GM23248 (cell line): ENCODE results near the gene AKAP9. TPM values are rescaled to one million over a fixed set of nuclear protein-coding genes. Genes with fewer than 3 reads are reported as not detected.

Experiments used
- DNase-seq: peaks from one replicate; pipeline ENCODE4 v3.0.0-alpha.2; 2015
- H2AFZ ChIP-seq: fragments of 200-600 bp; sonication (generic); 2 replicates; pipeline ENCODE4 v1.6.1; 2016; ENCODE audit warnings: antibody characterized with exemption
- H3F3A ChIP-seq: fragments of 200-600 bp; sonication (generic); 2 replicates; pipeline ENCODE4 v1.6.1; 2016; ENCODE audit warnings: mild to moderate bottlenecking, antibody characterized with exemption, mixed run types; ENCODE audit not compliant: insufficient read depth
- H3K27ac ChIP-seq: fragments of 200-600 bp; sonication (generic); 2 replicates; pipeline ENCODE4 v1.5.1; 2016; ENCODE audit warnings: mild to moderate bottlenecking
- H3K27me3 ChIP-seq: fragments of 200-600 bp; sonication (generic); replicated peaks from 2 replicates; pipeline ENCODE4 v1.6.1; 2016; ENCODE audit warnings: mild to moderate bottlenecking; ENCODE audit not compliant: insufficient read depth
- H3K36me3 ChIP-seq: fragments of 200-600 bp; sonication (generic); 2 replicates; pipeline ENCODE4 v1.6.1; 2016; ENCODE audit warnings: low read depth, mild to moderate bottlenecking
- H3K4me1 ChIP-seq: fragments of 200-600 bp; sonication (generic); 2 replicates; pipeline ENCODE4 v1.6.1; 2016; ENCODE audit warnings: mild to moderate bottlenecking; ENCODE audit not compliant: insufficient read depth
- H3K4me2 ChIP-seq: fragments of 200-600 bp; sonication (generic); one replicate; pipeline ENCODE4 v1.6.1; 2016; ENCODE audit warnings: mild to moderate bottlenecking; ENCODE audit not compliant: unreplicated experiment
- H3K4me3 ChIP-seq: fragments of 200-600 bp; sonication (generic); 2 replicates; pipeline ENCODE4 v1.5.1; 2016; ENCODE audit warnings: mild to moderate bottlenecking
- H3K79me2 ChIP-seq: fragments of 200-600 bp; sonication (generic); 2 replicates; pipeline ENCODE4 v1.6.1; 2016; ENCODE audit warnings: mild to moderate bottlenecking; ENCODE audit not compliant: insufficient read depth
- H3K9ac ChIP-seq: fragments of 200-600 bp; sonication (generic); 2 replicates; pipeline ENCODE4 v1.6.1; 2016; ENCODE audit warnings: mild to moderate bottlenecking
- H3K9me2 ChIP-seq: fragments of 200-600 bp; sonication (generic); 2 replicates; pipeline ENCODE4 v1.6.1; 2016; ENCODE audit warnings: mixed run types, mild to moderate bottlenecking, moderate library complexity; ENCODE audit not compliant: insufficient read depth
- H3K9me3 ChIP-seq: fragments of 200-600 bp; sonication (generic); one replicate; pipeline ENCODE4 v1.6.1; 2017; ENCODE audit warnings: low read depth
- H4K20me1 ChIP-seq: fragments of 200-600 bp; sonication (generic); 2 replicates; pipeline ENCODE4 v1.6.0; 2016; ENCODE audit not compliant: insufficient read depth
- EZH2 ChIP-seq: fragments of 200-600 bp; sonication (generic); IDR thresholded peaks from 2 replicates; pipeline ENCODE4 v1.6.1; 2018; ENCODE audit warnings: antibody characterized with exemption, mild to moderate bottlenecking; ENCODE audit not compliant: insufficient read depth, poor library complexity, severe bottlenecking
- EZH2phosphoT487 ChIP-seq: fragments of 200-600 bp; sonication (generic); IDR thresholded peaks from 2 replicates; pipeline ENCODE4 v1.6.1; 2018; ENCODE audit warnings: antibody characterized with exemption, moderate library complexity, mild to moderate bottlenecking, low read depth; ENCODE audit not compliant: insufficient read depth
- WGBS, 2 experiments: methylation state at CpG; one replicate each; pipeline ENCODE4 v1.1.6; 2015 to 2017; ENCODE audit warnings: low lambda C conversion rate in 2 of 2, low coverage in 1 of 2; ENCODE audit errors: missing lambda C conversion rate in 2 of 2; 5-methylcytosine and 5-hydroxymethylcytosine counted together
- in situ Hi-C: fragments of 300-500 bp; cut with MboI; formaldehyde crosslinking; loops from 2 replicates; pipeline ENCODE4 v1.15.0; 2020
- polyA plus RNA-seq: library from polyadenylated mRNA; unstranded; fragments of >200 nt; fragmentation: Nextera tagmentation; extraction: Ambion mirVana; gene quantifications from 2 replicates; pipeline ENCODE4 v1.2.1, GENCODE V29; 2016
- total RNA-seq: library from RNA; depleted of rRNA; stranded (reverse); fragments of >200 nt; shearing (Covaris generic); gene quantifications from 2 replicates; pipeline ENCODE4 v1.2.3, GENCODE V29; 2014

AKAP9 gene
- total and polyA plus RNA-seq, 2 experiments from 2014 or later: 24.1 to 38.8 TPM

DNA sequence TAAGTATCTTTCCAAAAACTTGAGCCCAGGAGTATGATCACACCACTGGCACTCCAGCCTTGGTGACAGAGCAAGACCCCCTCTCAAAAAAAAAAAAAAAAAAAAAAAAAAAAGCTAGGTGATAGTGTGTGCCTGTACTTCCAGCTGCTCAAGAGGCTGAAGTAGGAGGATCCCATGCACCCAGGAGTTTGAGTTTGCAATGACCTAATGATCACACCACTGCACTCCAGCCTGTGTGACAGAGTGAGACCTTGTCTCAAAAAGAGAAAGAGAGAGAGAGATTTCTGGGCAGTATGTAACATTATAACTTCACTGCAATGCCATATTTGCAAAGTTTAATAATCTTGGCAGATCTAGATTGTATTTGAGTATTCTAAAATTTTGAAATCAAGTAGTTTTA is 47.6 kb downstream of the AKAP9 start:
- H3K27me3 ChIP-seq: no peaks in the 10 kb centered on the region
- no peaks in the 10 kb centered on the region for H3K9me2 ChIP-seq
- in situ Hi-C loops: no loop called here
- H3K36me3 ChIP-seq: peaks cover 7% of the 10 kb centered on the region; the same call in 1 of the 2 replicates
- no peak overlapping the region for H3K9ac ChIP-seq
- no peak overlapping the region for H2AFZ ChIP-seq
- no peaks in the 10 kb centered on the region for H3K4me1 ChIP-seq
- H3K4me2 ChIP-seq: no peak overlapping the region
- no peak for DNase-seq
- H3K9me3 ChIP-seq: no peaks in the 10 kb centered on the region
- TF ChIP-seq EZH2: no peak
- no peak for TF ChIP-seq EZH2phosphoT487
- no peaks in the 10 kb centered on the region for H3F3A ChIP-seq
- no peak overlapping the region for H3K27ac ChIP-seq
- no peak overlapping the region for H3K4me3 ChIP-seq
- H3K79me2 ChIP-seq: peaks cover 58% of the 10 kb centered on the region
- H4K20me1 ChIP-seq: no peaks in the 10 kb centered on the region

DNA sequence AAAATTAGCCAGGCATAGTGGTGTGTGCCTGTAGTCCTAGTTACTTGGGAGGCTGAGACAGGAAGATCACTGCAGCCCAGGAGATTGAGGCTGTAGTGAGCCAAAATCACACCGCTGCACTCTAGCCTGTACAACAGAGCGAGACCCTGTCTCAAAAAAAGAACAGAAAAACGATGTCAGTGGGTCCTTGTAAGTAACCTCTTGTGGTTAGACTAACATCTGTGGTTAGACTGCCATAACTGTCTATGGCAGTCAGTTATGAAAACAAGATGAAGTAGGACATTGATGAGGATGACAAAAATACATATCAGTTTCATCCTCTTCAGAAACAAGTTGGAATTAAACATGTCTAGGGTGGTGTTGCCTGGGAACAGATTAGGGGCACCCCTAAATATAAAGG is 53.3 kb downstream of the AKAP9 start:
- no peak overlapping the region for H3K27ac ChIP-seq
- no peak overlapping the region for H3K4me3 ChIP-seq
- no peaks in the 10 kb centered on the region for H3K27me3 ChIP-seq
- H3K4me1 ChIP-seq: no peaks in the 10 kb centered on the region
- DNase-seq: no peak
- H4K20me1 ChIP-seq: no peaks in the 10 kb centered on the region
- 68 to 73% methylated on average over 3 of the region's 3 CpGs for WGBS, 2 experiments
- TF ChIP-seq EZH2: no peak
- TF ChIP-seq EZH2phosphoT487: no peak
- H3K9ac ChIP-seq: no peak overlapping the region
- H3K36me3 ChIP-seq: peaks cover 28% of the 10 kb centered on the region; the same call in 1 of the 2 replicates
- no peaks in the 10 kb centered on the region for H3K9me2 ChIP-seq
- no peak overlapping the region for H3K4me2 ChIP-seq
- in situ Hi-C loops: no loop called here
- no peaks in the 10 kb centered on the region for H3F3A ChIP-seq
- no peak overlapping the region for H2AFZ ChIP-seq
- peaks cover 6% of the 10 kb centered on the region; the same call in 1 of the 2 replicates for H3K79me2 ChIP-seq
- no peaks in the 10 kb centered on the region for H3K9me3 ChIP-seq

GRCh38 chr7:91995391-91996105 is 54.9 kb downstream of the AKAP9 start:
- Histone ChIP-seq H3K9me3 (no peaks in the 10 kb centered on the region), H3K27me3 (no peaks in the 10 kb centered on the region), H4K20me1 (no peaks in the 10 kb centered on the region), H3F3A (no peaks in the 10 kb centered on the region), H3K9ac (no peak overlapping the region), H3K27ac (no peak overlapping the region), H2AFZ (no peak overlapping the region), H3K36me3 (peaks cover 28% of the 10 kb centered on the region; the same call in 1 of the 2 replicates), H3K4me2 (no peak overlapping the region), H3K9me2 (no peaks in the 10 kb centered on the region), H3K4me3 (no peak overlapping the region), H3K4me1 (no peaks in the 10 kb centered on the region), H3K79me2 (no peaks in the 10 kb centered on the region)
- TF ChIP-seq EZH2phosphoT487 (no peak), EZH2 (no peak)
- 93 to 97% methylated on average over 2 of the region's 2 CpGs for WGBS, 2 experiments
- no peak for DNase-seq
- in situ Hi-C loops: no loop called here

DNA sequence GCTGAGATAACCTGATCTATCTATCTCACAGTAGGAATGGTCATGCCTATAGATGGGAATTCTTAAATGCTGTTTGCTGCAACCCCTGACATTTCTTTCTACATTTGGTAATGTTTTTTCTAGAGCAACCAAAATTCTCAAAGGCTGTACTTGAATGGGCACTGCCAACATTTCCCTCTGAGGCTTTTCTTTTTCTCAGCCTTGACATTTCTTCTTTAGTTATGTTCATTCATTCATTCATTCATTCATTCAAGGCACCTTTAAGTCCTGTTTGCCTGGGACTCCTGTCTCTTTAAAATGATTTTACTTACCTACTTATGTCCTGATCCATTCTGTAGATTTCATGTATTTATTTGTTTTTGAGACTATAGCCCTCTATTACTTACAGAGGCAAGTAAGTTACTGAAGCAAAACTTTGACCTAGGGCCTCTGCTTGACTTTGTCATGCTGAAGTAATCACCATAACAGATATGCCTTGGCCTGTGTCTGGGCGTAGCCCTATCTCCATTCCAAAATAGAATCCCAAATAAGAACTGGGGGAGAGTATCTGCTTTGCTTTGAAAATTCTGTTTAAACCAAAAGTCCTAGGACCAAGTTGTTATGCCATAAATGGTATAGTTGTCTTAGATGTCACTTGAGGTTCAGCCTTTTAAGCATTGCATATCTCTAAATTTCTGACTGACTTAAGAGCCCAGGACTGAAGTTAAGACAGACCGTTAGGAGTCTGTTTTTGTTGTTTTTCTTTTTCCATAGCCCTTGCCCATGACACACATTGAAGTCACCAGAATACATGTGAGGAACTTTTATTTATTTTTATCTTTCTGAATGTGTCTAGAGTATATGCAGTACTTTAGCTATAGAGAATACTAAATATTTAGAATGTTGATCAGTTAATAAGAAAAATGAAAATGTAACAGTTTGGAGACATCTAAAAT is 59.2 kb downstream of the AKAP9 start:
- Histone ChIP-seq H3K79me2 (peaks cover 1% of the 10 kb centered on the region; the same call in 1 of the 2 replicates), H4K20me1 (no peaks in the 10 kb centered on the region), H3K4me2 (no peak overlapping the region), H3K4me3 (no peak overlapping the region), H3K27me3 (no peaks in the 10 kb centered on the region), H3K4me1 (no peaks in the 10 kb centered on the region), H3K36me3 (peaks cover 39% of the 10 kb centered on the region), H3K9ac (no peak overlapping the region), H2AFZ (no peak overlapping the region), H3K9me2 (no peaks in the 10 kb centered on the region), H3K27ac (no peak overlapping the region), H3F3A (no peaks in the 10 kb centered on the region), H3K9me3 (no peaks in the 10 kb centered on the region)
- 95 to 99% methylated on average over 2 of the region's 2 CpGs for WGBS, 2 experiments
- no peak for TF ChIP-seq EZH2
- TF ChIP-seq EZH2phosphoT487: no peak
- no peak for DNase-seq
- in situ Hi-C loops: no loop called here
